ENCODE results near the gene CD200.
"Not testable (repeated sequence)": the region's sequence is repeated elsewhere in the genome, so short reads cannot be mapped to it uniquely, and the experiment has no call there.

The CD200 gene

GRCh38 chr3:112377568-112378071, 44.7 kb downstream of the CD200 start:
- TF ChIP-seq GATA1 (IDR thresholded peaks at IDR 0.05; ENCODE audit: low read depth, low read length) (no peak), POLR2A (IDR thresholded peaks at IDR 0.05; ENCODE audit: low read length) (no peak)
- DNase-seq = no peak

DNA sequence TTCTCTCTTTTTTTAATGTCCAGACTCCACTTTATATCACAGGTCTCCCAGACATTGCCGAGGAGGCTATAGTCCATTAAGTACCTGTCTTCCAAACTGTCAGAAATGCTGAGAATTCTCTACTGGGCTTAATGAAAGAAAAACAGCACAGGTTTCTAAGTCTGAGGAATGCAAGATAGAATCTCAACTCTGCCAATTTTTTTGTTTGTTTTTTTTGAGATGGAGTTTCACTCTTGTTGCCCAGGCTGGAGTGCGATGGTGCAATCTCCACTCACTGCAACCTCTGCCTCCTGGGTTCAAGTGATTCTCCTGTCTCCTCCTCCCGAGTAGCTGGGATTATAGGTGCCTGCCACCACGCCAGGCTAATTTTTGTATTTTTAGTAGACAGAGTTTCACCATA, 45.4 kb downstream of the CD200 start:
- not testable (repeated sequence) for DNase-seq

DNA sequence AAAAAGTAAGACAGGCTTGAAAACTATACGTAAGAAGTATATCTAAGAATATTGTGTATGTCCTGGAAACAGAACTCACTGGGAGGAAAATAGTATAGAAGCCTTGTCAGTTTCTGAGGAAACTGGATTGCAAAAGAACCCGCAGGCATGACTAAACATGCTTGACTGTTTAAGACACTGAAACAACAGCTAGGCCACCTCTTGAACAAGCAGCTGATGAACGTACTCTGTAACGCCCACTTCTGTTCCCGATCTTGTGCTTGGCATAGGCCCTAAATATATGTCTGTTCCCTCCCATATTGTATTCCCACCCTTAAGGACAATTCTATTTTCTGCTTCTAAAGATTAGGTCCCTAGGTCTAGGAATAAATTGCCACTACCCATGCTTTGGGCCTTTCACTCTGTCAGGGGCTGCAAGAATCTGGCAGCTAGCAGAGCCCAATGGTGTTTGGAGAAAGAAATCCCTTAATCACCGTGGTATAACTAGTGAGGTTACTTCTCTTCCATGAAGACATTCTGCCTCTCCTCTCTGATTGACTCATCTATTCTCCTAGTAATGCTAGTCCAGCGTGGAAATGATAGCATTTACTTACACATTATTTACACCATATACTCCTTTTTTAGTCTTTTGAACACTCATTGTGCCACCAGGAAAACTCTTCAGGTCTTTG, 46.2 kb downstream of the CD200 start:
- TF ChIP-seq POLR2A (IDR thresholded peaks at IDR 0.05; ENCODE audit: low read length) (no peak), GATA1 (IDR thresholded peaks at IDR 0.05; ENCODE audit: low read depth, low read length) (no peak)
- no peak for DNase-seq

DNA sequence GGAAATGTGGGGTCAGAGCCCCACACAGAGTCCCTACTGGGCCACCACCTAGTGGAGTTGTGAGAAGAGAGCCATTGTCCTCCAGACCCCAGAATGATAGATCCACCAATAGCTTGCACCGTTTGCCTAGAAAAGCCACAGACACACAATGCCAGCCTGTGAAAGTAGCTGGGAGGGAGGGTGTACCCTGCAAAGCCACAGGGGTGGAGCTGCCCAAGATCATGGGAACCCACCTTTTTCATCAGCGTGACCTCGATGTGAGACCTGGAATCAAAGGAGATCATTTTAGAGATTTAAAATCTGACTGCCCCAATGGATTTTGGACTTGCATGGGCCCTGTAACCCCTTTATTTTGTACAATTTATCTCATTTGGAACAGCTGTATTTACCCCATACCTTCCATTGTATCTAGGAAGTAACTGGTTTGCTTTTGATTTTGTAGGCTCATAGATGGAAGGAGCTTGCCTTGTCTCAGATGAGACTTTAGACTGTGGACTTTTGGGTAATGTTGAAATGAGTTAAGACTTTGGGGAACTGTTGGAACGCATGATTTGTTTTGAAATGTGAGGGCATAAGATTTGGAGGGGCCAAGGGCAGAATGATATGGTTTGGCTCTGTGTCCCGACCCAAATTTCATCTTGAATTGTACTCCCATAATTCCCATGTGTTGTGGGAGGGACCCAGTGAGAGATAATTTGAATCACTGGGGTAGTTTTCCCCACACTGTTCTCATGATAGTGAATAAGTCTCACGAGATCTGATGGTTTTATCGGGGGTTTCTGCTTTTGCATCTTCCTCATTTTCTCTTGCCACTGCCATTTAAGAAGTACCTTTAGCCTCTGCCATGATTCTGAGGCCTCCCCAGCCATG, 49.0 kb downstream of the CD200 start:
- no peak for TF ChIP-seq POLR2A (IDR thresholded peaks at IDR 0.05; ENCODE audit: low read length)
- no peak for TF ChIP-seq GATA1 (IDR thresholded peaks at IDR 0.05; ENCODE audit: low read depth, low read length)
- DNase-seq = no peak

DNA sequence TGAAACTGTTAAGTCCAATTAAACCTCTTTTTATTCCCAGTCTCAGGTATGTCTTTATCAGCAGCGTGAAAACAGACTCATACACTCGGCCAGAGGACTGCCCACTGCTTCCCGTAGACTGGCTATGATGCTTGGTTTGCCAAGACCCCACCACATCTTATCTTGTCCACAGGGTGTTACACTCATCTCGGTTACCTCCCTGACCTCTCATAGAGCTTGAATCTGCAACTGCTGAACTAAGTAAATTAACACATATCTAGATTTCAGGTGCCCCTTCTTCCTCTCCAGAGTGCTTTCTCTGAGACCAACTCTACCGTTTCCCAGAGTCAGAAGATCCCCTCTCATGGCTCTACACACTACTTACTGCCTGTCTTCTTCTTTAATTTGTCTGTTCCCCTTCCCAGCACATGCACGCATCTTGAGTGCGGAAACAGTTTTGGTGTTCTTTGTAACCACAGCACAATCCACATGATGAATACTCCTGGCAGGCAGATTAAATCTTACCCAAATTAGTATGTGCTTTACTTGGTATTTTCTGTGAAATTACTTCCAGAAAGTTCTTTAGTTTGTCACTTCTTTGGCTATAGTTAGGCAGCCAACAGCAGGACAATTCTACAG, 49.7 kb downstream of the CD200 start:
- no peak for TF ChIP-seq GATA1 (IDR thresholded peaks at IDR 0.05; ENCODE audit: low read depth, low read length)
- TF ChIP-seq POLR2A (IDR thresholded peaks at IDR 0.05; ENCODE audit: low read length) = no peak
- no peak for DNase-seq

DNA sequence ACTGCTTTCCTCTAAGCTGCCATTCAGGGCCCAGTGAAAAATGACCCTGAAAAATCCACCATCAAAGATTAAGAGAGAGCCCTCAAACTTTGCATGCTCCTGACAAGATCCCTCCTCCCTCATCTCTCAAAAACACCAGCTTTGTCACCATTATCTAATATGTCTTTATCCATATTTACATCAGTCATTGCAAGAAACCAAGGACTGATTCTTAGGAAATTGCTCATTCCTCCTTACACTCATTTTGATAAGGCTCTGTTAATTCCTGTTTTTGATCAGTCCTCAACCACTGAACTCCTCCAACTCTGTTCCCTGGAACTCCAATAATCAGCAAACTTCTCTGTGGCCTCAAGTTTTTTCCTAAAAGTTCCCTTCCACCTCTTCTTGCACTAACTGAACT, 51.8 kb downstream of the CD200 start:
- no peak for DNase-seq
- TF ChIP-seq GATA1 (IDR thresholded peaks at IDR 0.05; ENCODE audit: low read depth, low read length) (no peak), POLR2A (IDR thresholded peaks at IDR 0.05; ENCODE audit: low read length) (no peak)

- no peak for TF ChIP-seq POLR2A (IDR thresholded peaks at IDR 0.05; ENCODE audit: low read length)
- no peak for TF ChIP-seq GATA1 (IDR thresholded peaks at IDR 0.05; ENCODE audit: low read depth, low read length)
- DNase-seq = no peak
Observed at GRCh38 chr3:112388972-112389371, 56.0 kb downstream of the CD200 start.

- DNase-seq = no peak
- TF ChIP-seq GATA1 (IDR thresholded peaks at IDR 0.05; ENCODE audit: low read depth, low read length) = no peak
Observed at GRCh38 chr3:112389961-112390360, 57.0 kb downstream of the CD200 start.

DNA sequence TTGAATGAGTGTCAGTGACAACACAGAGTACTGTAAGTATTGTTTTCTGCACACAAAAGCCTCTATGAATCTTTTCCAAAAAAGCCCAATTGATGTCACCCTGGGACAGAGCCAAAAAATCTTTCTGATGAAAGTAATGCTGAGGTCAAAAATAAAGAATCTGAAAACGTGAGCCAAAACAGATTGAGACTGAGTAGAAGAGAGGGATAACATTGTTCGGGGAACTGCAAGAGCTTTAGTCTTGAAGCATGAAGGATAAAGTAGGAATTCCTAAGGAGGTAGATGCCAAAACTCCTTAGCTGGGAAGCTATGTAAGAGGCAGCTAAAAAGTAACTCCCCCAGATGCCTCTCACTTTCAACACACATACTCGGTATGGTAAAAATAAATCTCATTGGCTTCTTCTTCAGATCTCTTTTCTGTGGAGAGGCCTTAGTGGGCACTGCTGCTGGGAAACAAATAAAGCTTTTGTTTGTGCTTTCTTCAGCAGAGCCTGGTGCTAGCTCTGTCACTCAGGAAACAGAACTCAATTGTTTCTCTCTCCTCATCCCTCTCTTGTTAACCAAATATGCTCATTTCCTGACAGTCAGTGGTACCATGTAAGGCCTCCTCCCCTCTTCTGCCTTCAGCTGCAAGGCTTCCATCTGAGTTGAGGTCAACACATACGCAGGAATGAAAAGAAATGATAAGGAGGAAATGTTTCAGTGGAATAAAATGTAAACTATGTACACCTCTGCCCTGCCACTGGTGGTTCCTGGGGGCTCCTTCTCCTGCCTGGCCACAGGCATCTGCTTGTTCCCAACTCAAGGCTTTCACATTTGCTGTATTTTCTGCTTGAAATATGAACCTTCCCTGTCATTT, 58.1 kb downstream of the CD200 start:
- TF ChIP-seq POLR2A (IDR thresholded peaks at IDR 0.05; ENCODE audit: low read length) = no peak
- TF ChIP-seq GATA1 (IDR thresholded peaks at IDR 0.05; ENCODE audit: low read depth, low read length) = no peak
- DNase-seq = no peak

DNA sequence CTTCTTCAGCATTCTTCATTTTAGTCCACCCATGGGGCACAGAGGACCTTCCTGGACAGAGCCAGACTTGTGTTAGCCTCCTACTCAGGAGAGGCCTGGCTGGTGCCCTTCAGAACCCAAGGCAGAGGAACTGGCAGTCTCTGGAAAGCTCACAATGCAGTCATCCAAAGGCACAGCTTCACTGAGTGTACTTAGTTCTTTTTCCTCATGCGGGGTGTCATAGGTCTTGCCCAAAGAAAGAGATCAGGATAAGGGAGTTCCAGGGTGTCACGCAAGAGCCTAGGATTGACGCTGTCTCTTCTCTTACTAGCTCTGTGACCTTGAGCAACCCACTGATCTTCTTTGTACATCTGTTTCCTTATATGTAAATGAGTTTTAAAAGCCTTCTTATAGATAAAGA, 58.7 kb downstream of the CD200 start:
- DNase-seq = no peak
- TF ChIP-seq GATA1 (IDR thresholded peaks at IDR 0.05; ENCODE audit: low read depth, low read length) (no peak), POLR2A (IDR thresholded peaks at IDR 0.05; ENCODE audit: low read length) (no peak)

DNA sequence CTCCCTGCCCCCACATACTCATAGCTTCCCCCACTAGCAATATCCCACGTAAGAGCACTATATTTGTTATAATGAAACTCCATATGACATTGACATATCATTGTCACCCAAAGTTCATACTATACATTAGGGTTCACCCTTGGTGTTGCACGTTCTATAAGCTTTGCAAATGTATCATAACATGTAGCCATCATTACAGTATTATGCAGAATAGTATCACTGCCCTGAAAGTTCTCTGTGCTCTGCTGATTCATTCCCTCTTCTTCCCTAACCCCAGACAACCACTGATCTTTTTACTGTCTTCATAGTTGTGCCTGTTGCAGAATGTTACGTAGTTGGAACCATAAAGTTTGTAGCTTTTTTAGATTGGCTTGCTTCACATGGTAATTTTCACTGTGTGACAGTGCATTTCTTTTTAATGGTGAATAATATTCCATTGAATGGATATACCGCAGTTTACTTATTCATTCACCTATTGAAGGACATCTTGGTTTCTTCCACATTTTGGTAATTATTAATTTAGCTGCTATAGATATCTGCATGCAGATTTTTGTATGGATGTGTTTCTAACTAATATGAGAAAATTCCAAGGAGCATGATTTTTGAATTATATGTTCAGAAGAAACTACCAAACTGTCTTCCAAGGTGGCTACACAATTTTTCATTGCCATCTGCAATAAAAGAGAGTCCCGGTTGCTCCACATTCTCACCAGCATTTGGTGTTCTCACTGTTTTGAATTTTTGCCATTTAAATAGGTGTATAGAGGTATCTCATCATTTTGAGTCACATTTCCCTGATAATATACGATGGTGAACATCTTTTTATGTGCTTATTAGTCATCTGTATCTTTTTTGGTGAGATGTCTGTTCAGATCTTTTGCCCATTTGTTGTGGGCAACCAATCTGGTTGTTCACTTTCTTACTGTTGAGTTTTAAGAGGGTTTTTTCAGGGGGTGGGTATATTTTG, 59.7 kb downstream of the CD200 start:
- DNase-seq = no peak
- TF ChIP-seq POLR2A (IDR thresholded peaks at IDR 0.05; ENCODE audit: low read length) = no peak
- no peak for TF ChIP-seq GATA1 (IDR thresholded peaks at IDR 0.05; ENCODE audit: low read depth, low read length)

DNA sequence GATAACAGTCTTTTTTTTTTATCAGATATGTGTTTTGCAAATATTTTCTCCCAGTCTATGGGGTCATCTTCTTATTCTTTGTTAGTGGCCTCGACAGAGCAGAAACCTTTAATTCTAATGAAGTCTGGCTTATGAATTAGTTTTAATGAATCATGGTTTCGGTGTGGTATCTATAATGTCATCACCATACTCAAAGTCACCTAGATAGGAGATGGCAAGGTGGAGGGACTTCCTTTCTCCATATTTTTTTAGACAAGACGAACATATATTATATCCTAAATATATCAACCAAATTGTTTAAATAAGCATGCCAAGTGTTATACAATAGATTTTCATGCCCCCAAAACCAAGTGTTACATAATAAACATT, 60.4 kb downstream of the CD200 start:
- no peak for TF ChIP-seq POLR2A (IDR thresholded peaks at IDR 0.05; ENCODE audit: low read length)
- TF ChIP-seq GATA1 (IDR thresholded peaks at IDR 0.05; ENCODE audit: low read depth, low read length) = no peak

More for the DNA sequence above, 60.4 kb downstream of the CD200 start:
- no peak for DNase-seq
